ENCODE measurements around the gene CCR4. TPM values are rescaled to one million over a fixed set of nuclear protein-coding genes. Genes with fewer than 3 reads are reported as not detected.
"Not testable (repeated sequence)": the region's sequence is repeated elsewhere in the genome, so short reads cannot be mapped to it uniquely, and the experiment has no call there.

CCR4 gene
- total and polyA plus RNA-seq, 11 donors = 0.01 to 1.8 (median 0.32) TPM; not detected in 8

DNA sequence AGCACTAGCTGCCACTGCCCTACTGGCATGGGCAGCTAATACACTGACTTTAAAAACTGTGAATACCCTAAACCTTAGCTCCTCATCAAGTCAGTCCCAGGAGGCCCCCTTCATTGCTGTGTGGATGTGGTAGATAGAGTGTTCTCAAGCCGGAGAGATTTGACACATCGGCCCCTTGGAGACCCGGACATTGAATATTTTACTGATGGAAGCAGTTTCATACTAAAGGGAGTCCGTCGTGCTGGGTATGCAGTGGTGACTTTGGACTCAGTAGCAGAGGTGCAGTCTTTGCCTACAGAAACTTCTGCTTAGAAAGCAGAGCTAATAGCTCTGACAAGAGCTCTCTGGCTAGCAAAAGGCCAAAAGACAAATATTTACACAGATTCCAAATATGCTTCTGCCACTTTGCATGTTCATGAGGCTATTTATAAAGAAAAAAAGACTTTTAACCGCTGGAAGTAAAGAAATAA lies 17.5 kb downstream of the CCR4 start:
- TF ChIP-seq POLR2A (IDR thresholded peaks at IDR 0.05) (no peak), CTCF (IDR thresholded peaks at IDR 0.05) (no peak)
- Histone ChIP-seq H3K4me1 (no peaks in the 10 kb centered on the region), H3K27me3 (no peaks in the 10 kb centered on the region), H3K27ac (no peak overlapping the region), H3K9me3 (peaks cover 0 to 14% (median 0%) of the 10 kb centered on the region in 12 donors), H3K4me3 (no peak overlapping the region), H3K36me3 (no peaks in the 10 kb centered on the region)
- 86 to 93% (median 91%) methylated on average over 6 of the region's 6 CpGs for WGBS, 4 donors
- no peak for DNase-seq
- intact Hi-C loops (cut with DNase I) = no loop called here
- ATAC-seq = no peak

DNA sequence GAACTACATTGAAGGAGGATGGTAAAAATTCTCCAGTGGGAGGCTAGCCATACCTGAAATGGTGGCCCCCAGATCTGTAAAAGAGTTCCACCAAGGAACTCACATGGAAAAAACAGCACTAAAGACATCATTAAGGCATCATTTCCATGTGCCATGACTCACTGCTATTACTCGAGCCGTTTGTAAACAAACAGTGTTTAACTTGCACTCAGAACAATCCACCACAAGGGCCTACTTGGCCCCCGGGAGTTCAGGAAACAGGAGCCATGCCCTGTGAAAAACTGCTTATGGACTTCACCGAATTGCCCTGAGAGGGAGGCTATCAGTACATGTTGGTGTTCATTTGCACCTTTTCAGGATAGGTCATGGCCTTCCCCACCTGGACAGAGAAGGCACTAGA lies 18.2 kb downstream of the CCR4 start:
- ATAC-seq (no peak), DNase-seq (no peak)
- Histone ChIP-seq H3K27ac (no peak overlapping the region), H3K4me3 (no peak overlapping the region), H3K9me3 (peaks cover 0 to 14% (median 0%) of the 10 kb centered on the region in 12 donors), H3K4me1 (no peaks in the 10 kb centered on the region), H3K36me3 (no peaks in the 10 kb centered on the region), H3K27me3 (no peaks in the 10 kb centered on the region)
- 74 to 83% (median 81%) methylated on average over 3 to 4 of the region's 4 CpGs for WGBS, 4 donors
- TF ChIP-seq CTCF (IDR thresholded peaks at IDR 0.05) (no peak), POLR2A (IDR thresholded peaks at IDR 0.05) (no peak)
- intact Hi-C loops (cut with DNase I) = no loop called here

DNA sequence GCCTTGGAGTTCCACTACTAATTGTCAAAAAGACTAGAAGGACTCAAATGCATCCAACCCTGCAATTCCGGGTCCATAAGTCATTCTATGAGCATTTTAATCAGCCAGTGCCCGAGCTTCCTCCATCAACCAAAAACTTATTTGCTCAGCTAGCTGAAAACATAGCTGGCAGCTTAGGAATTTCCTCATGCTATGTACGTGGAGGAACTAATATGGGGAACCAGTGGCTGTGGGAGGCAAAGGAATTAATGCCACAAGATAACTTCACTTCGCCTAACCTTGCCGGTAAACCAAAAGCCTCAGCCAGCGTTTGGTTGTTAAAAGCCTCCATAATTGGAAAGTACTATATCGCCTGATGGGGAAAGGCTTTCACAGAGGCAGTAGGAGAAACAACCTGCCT lies 19.8 kb downstream of the CCR4 start:
- H3K36me3 ChIP-seq; ATAC-seq; H3K27ac ChIP-seq; H3K4me3 ChIP-seq; H3K4me1 ChIP-seq; H3K27me3 ChIP-seq; H3K9me3 ChIP-seq; DNase-seq; intact Hi-C loops (cut with DNase I): not testable (repeated sequence)
- 87 to 90% (median 89%) methylated on average over 7 of the region's 7 CpGs for WGBS, 4 donors

DNA sequence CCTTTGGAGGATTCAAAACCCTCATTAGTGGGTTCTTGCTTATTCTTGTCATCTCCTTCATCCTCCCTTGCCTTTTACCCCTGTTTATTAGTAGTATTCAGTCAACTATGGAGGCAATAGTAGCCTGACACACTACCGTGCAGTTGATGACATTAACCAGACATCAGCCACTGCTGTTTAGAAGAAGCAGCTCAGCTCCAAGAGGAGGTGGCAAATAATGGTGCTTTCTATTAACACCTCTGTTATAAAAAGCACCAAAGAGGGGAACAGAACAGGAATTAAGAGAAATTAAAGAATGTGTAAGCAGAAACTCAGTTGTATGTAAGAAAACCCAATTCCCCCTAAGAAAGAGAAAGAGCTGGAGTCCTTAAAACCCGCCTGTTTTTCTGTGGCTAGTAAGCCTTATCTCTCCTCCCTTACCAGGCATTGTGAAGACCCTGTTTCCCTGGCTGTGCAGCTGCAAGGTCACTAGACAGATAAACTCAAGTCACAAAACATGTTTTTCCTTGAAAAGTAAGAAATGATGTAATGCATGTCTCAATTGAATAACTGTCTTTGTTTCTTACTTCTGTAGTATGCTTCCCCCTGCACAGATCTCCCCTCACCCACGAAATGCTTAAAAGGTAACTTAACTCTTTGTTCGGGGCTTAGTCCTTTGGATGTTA lies 21.2 kb downstream of the CCR4 start:
- Histone ChIP-seq H3K27me3 (no peaks in the 10 kb centered on the region), H3K27ac (no peak overlapping the region), H3K4me3 (no peak overlapping the region), H3K4me1 (no peaks in the 10 kb centered on the region), H3K36me3 (no peaks in the 10 kb centered on the region), H3K9me3 (no peaks in the 10 kb centered on the region)
- WGBS, 4 donors = 60 to 67% (median 62%) methylated on average over 4 of the region's 4 CpGs
- no peak for DNase-seq
- intact Hi-C loops (cut with DNase I) = no loop called here
- TF ChIP-seq CTCF (IDR thresholded peaks at IDR 0.05) = no peak
- TF ChIP-seq POLR2A (IDR thresholded peaks at IDR 0.05) = no peak
- ATAC-seq = no peak

- Histone ChIP-seq H3K9me3 (no peaks in the 10 kb centered on the region), H3K36me3 (no peaks in the 10 kb centered on the region), H3K4me3 (no peak overlapping the region), H3K4me1 (no peaks in the 10 kb centered on the region), H3K27ac (no peak overlapping the region), H3K27me3 (no peaks in the 10 kb centered on the region)
- 83 to 93% (median 89%) methylated on average over 1 of the region's 1 CpG for WGBS, 4 donors
- intact Hi-C loops (cut with DNase I) = no loop called here
- DNase-seq = no peak
- TF ChIP-seq POLR2A (IDR thresholded peaks at IDR 0.05) = no peak
- no peak for TF ChIP-seq CTCF (IDR thresholded peaks at IDR 0.05)
- no peak for ATAC-seq
Observed at GRCh38 chr3:32973982-32974381, 22.5 kb downstream of the CCR4 start.

Data from heart left ventricle (tissue), 16 donors.